Measurements from ENCODE around the gene SLC22A3. TPM values are rescaled to one million over a fixed set of nuclear protein-coding genes. Genes with fewer than 3 reads are reported as not detected.

SLC22A3 gene
- polyA plus RNA-seq, 1 donor, result 6.4 TPM

DNA sequence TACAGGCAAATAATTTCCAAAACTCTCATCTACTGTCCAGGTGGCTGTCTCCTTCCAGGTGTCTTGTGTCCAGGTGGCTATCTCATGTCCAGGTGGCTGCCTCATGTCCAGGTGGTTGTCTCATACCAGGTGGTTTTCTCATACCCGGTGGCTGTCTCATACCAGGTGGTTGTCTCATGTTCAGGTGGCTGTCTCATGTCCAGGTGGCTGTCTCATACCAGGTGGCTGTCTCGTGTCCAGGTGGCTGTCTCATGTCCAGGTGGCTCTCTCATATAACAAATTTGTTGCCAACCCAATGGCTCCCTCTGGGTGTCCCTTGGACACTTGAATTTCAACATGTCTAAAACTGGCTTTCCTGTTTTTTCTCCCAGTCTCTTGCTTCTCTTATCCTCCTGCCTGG, 14.3 kb upstream of the SLC22A3 start:
- DNase-seq, result no peak

DNA sequence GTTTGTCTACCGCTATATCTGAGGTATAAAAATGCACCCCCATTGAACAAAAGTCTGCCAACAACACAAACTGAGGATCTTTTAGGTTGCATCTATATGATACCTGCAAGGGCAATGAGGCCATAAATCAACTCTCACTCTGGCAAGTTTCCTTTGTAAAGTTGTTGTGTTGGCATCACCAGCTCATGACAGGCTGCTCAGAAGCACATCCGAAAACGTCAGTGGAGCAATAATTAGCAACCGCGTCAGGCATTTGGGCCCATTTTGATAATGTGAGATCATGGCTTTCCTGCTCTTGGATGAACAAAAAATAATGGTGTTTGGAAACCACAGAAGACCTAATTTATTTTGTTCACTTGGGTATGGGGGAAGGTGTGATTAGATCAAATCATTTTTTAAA, 12.0 kb upstream of the SLC22A3 start:
- DNase-seq, result no peak

DNA sequence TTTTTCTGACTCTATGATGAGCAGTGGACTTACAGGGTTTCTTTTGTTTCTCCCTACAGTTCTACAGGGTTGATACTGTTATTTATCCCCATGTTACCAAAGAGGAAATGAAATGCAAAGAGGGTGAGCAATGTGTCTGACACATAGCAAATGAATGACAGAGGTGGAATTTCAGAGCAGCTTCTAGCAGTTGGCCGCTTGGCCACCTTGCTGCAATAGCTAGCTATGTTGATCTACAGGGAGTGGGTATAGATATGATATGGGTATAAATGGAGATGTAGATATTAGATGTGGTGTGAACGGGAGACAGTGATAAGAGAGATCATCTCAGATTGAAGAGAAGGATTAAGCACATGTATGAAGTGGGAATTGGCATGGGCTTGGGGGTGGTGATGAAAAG, 10.9 kb upstream of the SLC22A3 start:
- DNase-seq, result no peak

DNA sequence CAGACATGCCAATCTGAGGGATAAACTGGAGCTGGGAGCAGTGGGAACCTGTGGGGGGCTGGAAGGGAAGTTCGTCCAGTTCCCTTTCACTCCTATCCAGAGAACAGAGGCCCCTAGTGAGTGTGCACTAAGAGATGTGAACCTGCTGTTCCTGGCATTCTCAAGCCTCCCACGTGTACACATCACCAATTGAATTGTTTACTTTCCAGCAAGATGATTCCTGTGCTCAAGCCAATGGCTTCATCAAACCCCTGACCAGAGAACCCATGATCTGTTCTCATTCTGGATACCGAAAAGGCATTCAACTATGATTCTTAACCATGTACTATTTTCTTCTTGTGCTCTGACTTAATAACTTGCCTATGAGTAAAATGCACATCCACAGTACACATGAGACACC, 10.2 kb upstream of the SLC22A3 start:
- DNase-seq, result no peak

DNA sequence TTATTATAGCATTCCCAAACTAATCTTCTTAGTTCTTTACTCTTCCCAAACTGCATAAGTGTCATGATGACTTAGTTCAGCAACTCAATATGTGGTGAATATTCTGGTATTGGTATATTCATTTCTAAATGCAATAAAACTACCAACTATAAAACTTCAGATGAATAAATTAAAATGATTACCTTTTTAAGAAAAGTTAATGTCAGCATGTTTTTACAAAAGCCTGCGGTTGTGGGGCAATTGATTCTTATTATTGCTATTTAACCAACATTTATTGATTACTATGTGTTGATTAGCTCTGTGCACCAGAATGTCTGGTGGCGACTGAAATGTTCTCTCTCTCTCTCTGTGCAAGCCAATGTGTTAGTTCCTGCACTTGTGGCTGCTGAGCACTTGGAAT, 5.0 kb upstream of the SLC22A3 start:
- DNase-seq, result no peak

DNA sequence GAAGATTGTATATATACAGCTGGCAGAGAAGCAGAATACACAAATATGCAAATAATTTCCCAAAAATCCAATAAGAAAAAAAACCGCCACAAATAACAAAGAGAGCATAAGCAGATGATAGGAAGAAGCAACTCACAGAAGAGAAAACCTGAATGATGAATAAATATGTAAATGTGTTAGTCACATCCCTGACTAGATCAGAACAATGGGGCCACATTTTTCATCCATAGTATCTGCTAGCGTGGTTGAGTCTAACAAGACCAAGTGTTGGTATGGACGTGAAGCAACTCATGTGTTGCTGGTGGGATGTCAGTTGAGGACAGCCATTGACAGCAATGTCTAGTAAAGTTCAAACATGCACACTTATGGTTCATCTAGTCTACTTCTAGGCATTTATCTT, 3.9 kb upstream of the SLC22A3 start:
- DNase-seq, result no peak

DNA sequence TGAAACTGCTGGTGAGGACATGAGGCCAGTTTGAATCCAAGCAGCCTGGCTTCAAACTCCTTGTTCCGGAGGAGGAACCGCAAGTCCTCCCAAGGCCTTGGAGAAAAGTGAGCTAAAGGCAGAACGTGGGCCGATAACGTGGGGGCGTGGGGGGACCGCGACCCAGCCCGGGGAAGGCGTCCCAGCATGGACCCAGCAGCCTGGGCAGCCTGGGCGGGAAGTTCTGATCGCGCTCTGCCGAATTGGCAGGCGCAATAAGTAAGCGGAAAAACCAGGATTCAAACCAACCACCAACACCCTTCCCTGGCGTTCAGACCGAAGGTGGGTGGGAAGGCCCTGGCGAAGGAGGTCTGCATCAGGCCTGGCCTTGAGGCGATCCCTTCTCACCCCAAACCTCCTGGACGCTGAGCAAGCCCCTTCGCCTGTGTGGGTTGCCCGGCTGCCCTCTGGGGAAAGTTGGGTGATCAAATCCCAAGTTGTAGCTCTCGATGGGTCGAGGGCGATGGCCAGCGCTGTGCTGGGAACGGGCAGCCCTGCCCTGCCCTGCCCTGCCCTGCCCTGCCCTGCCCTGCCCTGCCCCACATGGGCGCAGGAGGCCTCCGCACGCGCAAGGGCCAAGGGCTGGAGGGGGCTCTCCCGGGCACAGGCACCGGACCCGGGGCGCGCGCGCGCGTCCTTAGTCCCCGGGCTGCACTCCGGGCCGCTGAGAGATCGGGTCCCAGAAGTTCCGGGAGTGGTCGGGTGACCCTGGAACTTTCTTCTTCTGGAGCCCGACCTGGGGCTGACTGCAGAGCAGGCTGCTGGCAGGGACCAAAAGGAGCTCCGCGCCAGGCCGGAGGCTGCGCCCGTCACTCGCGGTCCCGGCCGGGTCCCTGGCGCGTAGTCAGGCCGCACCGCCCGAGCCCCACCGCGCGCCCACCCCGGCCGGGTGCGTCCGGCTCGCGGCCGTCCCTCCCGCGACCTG, 637 bp upstream of the SLC22A3 start:
- DNase-seq, result no peak

DNA sequence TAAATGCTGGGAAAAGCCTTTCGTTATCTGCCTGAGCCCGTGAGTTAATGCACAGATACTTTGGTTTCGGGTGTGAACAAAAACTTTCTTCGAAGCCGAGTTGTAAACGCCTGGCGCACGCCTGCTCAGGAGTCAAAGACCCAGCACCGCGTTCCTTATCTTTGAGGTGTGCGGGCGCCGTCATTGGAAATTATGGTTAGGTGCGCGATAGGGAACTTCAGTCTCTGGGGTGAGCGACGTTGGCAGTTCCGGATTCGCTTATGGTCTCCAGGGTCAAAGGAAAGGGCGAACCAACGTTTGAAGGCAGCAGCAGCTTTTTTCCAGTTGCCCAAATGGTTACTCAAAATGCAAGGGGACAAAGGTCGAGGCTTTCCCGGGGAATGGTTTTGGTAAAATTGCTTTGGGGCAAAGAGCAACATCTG, 853 bp downstream of the SLC22A3 start:
- no peak for DNase-seq

DNA sequence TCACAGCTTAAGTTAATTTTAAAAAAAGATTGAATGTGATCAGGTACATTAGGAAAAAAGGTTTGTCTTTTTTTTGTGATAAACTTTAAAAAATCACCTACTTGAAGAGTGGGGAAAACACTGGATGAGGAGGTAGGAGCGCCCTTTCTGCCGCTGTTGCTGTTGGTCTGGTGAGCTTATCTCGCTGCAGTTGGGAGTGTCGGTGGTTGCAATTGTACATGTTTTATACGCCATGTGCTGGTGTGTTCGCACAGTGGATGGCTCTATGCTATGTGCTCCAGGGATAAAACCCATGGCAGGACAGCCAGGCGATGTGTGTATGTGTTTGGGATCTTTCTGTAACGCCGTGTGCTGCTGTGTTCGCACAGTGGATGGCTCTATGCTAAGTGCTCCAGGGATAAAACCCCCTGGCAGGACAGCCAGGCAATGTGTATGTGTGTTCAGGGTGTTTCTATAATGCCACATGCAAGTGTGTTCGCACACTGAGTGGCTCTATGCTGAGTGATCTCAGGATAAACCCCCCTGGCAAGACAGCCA, 1.7 kb downstream of the SLC22A3 start:
- DNase-seq, result no peak

DNA sequence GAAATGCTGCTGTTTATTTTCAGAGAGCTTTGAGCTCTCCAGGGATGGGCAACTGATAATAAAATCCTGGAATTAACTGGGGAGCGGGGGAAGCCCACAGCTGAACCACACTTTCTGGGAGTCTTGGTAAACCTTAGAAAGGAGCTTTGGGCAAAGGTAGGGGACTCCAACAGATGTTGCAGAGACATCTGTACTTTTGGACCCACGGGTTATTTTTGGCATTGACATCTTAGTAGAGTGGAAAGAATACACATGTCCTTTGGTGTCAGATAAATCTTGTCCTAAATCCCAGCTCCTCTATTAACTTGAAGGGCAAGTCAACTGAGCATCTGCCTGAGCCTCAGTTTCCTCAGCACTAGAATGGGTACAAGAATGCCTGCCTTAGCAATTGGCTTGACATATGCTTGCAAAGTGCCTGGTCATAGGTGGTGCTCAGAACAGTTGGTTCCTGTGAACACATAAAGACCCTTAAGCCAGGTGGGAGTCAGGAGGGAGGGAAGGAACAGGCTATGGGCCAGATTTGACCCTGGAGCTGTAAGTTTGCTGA, 5.8 kb downstream of the SLC22A3 start:
- DNase-seq, result no peak

DNA sequence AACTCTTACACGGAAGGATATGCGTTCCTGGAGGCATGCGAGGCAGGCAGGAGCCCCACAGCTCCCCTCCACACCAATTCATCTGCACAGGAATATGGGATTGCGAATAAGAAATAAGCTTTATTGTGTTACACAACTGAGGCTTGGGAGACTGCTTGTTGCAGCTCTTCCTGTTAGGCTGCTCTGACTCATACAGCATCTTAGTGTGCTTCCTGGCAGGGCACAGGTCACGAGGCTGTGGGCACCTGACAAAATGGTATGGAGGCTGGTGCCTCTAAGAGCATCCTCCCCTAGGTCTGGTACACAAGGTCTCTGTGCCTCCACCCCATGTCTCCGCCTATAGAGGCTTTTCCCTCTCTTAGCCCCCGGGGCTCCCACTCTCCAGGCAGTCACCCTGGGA, 6.8 kb downstream of the SLC22A3 start:
- DNase-seq, result no peak

DNA sequence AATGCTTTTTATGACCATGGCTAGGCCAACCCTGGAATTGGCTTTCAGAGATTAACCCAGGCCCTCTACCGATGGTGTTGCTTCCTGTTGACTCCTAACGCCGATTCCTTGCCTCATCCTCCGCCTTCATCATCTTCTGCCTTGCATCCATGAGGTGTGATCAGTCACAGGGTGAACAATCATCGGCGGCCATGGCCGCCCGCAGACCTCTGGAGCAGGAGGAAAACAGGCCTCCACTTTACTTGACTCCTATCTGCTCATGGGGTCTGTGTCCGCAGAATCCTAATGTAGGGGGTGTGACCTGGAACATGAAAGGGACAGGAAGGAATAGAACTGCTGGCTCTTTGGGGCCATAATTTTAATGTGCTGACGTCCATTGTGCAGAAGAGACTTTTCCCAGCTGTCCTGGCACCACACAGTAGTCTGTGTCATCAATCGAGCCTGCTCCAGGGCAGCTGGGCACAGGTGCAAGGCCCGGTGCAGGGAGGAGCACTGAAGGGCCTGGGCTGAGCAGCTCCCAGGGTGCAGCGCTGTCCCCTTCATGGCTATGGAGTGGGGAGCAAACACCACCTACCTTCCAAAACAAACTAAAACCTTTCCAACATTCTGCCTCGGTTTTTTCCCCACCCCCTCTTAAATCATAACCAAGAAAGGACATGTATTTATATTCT, 8.0 kb downstream of the SLC22A3 start:
- DNase-seq, result no peak

DNA sequence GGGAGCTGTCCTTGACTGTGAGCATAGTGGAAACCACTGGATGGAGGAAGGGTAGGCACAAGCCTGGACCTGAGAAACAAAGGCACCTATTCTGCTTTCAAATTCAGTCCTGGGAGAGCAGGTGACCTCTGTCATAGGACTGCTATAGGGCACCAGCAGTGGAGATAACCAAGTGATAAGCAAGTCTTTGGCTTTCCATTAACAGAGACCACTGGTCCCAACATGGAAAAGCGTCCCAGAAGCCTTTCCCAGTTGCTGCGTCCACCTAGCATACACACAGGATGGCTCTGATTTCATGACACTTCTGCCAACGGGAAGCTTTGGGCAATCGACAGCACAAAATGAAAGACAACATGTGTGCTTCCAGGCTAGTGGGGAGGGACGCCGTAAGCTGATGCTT, 8.9 kb downstream of the SLC22A3 start:
- DNase-seq, result no peak

DNA sequence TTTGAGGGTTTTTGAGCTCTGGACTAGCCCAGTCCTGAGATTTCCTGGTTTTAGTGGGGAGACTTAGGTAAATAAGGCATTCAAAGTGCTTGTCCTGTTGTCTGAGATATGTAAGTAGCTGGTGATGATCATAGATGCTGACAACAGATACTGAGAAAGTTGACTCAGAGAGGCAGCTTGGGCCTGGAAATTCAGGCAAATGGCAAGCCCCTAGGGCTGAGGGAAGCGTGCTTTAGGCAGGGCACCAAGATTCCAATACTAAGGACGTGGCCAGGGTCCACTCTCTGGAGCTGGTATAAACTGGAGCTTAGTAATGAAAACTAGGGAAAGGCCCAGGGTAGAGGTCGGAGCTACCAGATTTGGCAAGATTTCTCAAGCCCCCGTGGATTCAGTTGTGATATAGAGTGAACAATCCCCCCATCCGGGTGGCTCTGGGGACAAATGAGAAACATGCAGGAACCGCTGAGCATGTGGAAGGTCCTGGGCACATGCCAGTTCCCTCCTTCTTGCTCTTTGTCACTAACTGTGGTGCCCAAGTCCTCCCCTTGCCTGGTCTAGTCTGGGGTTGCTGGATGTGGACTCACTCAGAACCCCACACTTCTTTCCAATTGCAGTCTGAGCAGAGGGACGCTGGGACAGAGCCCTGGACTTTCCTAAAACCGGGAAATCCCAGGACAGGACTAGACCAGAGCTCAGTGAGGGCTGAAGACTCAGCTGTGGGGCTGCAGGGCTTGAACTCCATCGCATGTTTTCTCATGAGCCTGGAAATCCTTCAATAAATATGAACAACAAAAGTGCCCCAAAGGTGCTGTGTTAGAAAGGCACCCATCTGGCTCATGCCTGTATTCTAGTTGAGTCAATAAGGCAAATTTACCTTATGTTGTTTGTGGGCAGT, 10.3 kb downstream of the SLC22A3 start:
- DNase-seq, result no peak

DNA sequence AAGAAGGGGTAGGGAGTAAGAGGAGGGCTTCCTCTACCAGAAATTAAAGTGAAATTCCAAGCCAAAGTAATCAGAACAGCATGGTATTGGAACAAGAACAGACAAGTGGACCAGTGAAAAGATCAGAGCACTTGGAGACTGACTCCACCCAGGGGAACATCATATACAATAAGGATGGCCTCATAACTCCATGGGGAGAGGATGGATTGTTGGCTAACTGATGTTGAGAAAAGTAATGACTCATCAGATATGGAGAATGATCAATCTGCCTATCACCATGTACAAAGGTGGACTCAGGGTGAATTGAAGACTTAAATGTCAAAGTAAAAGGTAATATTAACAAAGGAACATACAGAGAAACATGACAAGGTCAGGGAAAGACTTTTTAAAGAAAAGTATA, 12.8 kb downstream of the SLC22A3 start:
- no peak for DNase-seq

DNA sequence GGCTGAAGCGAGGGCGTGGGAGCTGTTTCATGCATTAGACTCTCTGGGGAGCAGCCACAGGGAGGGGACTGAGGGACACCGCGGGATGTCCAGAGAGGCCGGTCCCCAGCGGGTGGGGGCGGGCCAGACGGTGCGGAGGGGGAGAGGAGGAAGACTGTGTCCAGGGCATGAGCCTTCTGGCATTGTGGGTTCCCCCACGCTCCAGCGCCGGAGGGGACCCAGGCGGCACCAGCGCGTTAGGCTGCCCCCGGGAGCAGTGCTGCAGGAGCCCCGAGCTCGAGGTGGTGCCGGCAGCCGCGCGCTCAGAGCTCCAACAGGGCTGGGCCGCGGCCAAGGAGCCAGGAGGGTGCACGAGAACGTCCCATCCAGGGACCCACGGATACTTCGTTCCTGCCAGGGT, 14.4 kb downstream of the SLC22A3 start:
- DNase-seq, result no peak

DNA sequence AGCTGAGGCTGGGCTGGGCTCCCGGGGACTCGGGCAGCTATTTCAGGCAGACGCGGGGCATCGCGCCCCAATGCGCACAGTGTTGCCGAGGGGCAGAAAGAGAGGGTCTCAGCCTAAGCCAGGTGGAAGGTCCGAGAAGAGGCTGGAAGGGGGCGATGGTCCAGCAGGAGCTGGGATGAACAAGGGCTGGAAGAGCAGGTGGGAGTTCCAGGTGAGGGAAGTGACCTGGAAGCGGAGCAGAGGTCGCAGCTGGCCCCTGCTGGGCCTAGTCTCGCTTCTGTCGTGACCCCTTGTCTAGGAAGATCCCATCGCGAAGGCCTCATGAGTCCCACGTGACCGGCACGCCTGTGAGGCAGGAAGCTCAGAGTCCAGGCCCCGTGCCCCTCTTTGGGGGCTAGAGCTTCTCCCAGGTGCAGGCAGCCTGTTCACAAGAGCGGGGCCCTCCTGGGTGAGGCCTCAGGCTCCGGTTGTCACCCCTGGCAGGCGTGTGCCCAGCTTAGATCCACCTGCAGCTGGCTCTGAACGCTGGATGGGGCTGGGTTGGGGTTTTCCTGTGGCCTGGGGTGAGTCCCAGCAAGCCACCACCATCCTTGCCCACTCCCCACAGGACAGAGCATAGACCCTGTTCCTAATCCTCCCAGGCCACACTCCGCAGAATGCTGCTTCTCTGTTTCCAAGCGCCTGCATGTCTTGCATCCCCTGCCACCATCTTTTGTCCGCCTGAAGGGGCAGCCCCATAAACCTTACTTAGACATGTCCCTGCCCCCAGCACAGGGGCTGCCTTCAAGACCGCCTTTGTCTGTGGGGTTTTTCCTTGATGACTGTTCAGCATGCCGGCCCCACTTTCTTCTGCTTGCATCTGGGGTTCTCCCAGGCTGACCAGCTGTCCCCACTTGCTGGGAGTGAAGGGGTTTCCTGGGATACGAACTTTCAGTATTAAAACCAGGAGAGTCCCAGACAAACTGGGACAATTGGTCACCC, 15.1 kb downstream of the SLC22A3 start:
- DNase-seq, result no peak

DNA sequence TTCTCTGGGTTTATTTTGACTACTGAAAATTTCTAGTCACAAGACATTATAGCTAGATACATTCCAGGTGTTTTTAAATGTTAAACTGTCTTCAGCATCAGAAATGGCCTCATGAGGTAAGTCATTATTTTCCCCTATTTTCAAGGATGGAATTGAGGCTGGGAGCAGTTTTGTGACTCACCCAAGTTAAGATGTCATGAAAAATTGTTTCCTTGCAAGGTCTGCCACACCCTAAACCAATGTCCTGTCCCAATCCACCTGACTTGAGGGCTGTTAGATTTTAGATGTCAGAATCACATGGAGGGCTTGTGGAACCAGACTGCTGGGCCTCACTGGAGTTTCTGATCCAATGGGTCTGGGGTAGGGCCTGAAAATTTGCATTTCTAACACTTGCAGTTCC, 16.9 kb downstream of the SLC22A3 start:
- DNase-seq, result no peak

DNA sequence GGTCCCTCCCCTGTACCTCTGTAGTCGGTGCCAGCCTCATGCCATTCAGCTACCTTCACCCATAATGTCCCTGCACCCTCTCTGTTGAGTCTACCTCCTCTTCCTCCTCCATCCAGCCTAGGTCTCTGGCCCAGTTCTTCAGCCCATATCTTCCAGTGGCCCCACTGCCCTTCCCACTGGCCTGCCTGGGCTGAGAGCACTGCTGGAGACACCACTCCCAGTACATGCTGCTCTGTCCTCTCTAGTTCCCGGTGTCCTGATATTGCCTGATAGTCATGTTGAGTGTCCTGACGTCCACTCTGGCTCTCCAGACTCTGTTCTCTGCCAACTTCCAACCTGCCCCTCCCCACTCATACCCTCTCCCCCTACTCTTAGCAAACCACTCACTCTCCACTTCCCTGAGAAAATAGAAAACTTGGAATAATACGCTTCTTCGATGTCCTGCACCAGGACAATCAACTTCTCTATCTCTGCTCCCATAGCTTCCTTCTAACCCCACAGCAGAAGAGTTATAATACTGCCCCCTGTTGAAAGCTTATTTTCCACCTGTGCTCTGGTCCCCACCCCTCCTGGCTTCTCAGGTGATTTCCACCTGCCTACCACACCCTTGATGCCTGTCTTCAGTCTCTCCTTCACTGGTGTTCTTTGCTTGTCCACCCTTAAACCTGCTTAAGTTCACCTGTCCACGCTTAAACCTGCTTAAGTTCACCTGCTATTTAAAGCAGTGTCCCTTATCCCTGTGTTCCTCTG, 19.8 kb downstream of the SLC22A3 start:
- no peak for DNase-seq

DNA sequence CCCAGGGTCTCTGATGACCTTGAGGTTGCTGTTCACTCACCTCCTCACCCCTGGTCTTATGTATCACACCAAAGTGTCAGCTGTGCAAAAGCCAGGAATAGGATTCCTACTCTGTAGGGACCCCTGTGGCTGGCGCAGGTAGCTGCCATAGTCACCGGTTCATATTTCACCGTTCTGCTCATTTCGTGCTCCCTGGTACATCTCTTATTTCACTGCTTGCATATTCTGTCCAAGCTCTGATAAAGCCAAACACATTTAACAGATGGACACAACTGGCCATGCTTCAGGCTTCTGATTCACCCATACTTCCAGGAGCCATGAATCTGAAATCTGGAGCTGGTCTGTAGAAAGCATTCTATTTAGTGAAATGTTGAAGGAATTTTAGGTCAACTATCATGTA, 20.5 kb downstream of the SLC22A3 start:
- no peak for DNase-seq
